GM11168 (cell line): ENCODE results near the gene PPARG.
"Not testable (repeated sequence)": the region's sequence is repeated elsewhere in the genome, so short reads cannot be mapped to it uniquely, and the experiment has no call there.

Source experiments
- in situ Hi-C: fragments of 300-500 bp; cut with MboI; formaldehyde crosslinking; loops from one replicate; pipeline ENCODE4 v1.12.0; 2022; ENCODE audit warnings: low sequenced_read_pairs; ENCODE audit not compliant: unreplicated experiment

Gene PPARG

GRCh38 chr3:12278566-12278965, 10.3 kb upstream of the PPARG start:
- in situ Hi-C loops, result no loop called here

- in situ Hi-C loops, result no loop called here
These were observed 9.1 kb upstream of the PPARG start for GRCh38 chr3:12279591-12280326.

- in situ Hi-C loops, result no loop called here
These were observed 8.5 kb upstream of the PPARG start for GRCh38 chr3:12280357-12280806.

GRCh38 chr3:12284591-12284990, 4.3 kb upstream of the PPARG start:
- in situ Hi-C loops, result no loop called here

- in situ Hi-C loops, result no loop called here
These were observed 3.8 kb upstream of the PPARG start for GRCh38 chr3:12285003-12285555.

GRCh38 chr3:12285779-12286178, 3.1 kb upstream of the PPARG start:
- in situ Hi-C loops, result not testable (repeated sequence)

GRCh38 chr3:12286504-12286903, 2.4 kb upstream of the PPARG start:
- in situ Hi-C loops, result no loop called here

GRCh38 chr3:12286927-12287726, 1.7 kb upstream of the PPARG start:
- in situ Hi-C loops, result no loop called here

GRCh38 chr3:12287727-12288181, 1.1 kb upstream of the PPARG start:
- in situ Hi-C loops, result no loop called here

- in situ Hi-C loops, result no loop called here
These were observed 654 bp downstream of the PPARG start for GRCh38 chr3:12289524-12289923.

GRCh38 chr3:12292770-12293169, 3.9 kb downstream of the PPARG start:
- in situ Hi-C loops, result no loop called here

- in situ Hi-C loops, result no loop called here
These were observed 6.2 kb downstream of the PPARG start for GRCh38 chr3:12294885-12295580.

GRCh38 chr3:12296511-12296910, 7.6 kb downstream of the PPARG start:
- in situ Hi-C loops, result no loop called here

GRCh38 chr3:12299026-12299425, 10.2 kb downstream of the PPARG start:
- in situ Hi-C loops, result no loop called here

- in situ Hi-C loops, result no loop called here
These were observed 11.3 kb downstream of the PPARG start for GRCh38 chr3:12300137-12300536.

GRCh38 chr3:12301031-12301430, 12.2 kb downstream of the PPARG start:
- in situ Hi-C loops, result no loop called here

- in situ Hi-C loops, result no loop called here
These were observed 12.6 kb downstream of the PPARG start for GRCh38 chr3:12301513-12301912.

GRCh38 chr3:12302564-12302963, 13.7 kb downstream of the PPARG start:
- in situ Hi-C loops, result no loop called here

GRCh38 chr3:12303534-12303933, 14.7 kb downstream of the PPARG start:
- in situ Hi-C loops, result no loop called here

GRCh38 chr3:12303993-12304392, 15.1 kb downstream of the PPARG start:
- in situ Hi-C loops, result no loop called here

- in situ Hi-C loops, result no loop called here
These were observed 18.3 kb downstream of the PPARG start for GRCh38 chr3:12307136-12307535.
